HCT116 (cell line): ENCODE measurements around the gene ST3GAL3.

Source experiments
- CTCF ChIP-seq, 3 experiments: fragments of 200-600 bp in 1 of 3; sonication (generic) in 1 of 3; IDR thresholded peaks in 2 of 3; conservative IDR thresholded peaks in 1 of 3; 2 replicates each; pipeline ENCODE4 v1.5.1; 2012 to 2017; ENCODE audit warnings: low read depth in 2 of 3, low read length in 2 of 3, antibody characterized with exemption in 1 of 3, borderline replicate concordance in 1 of 3, control low read depth in 1 of 3, mild to moderate bottlenecking in 1 of 3, mixed read lengths in 1 of 3, mixed run types in 1 of 3, moderate library complexity in 1 of 3; ENCODE audit not compliant: insufficient read depth in 1 of 3
- EZH2phosphoT487 ChIP-seq: fragments of 200-600 bp; IDR thresholded peaks from 2 replicates; pipeline ENCODE4 v1.6.1; 2018; ENCODE audit warnings: antibody characterized with exemption, borderline replicate concordance
- POLR2AphosphoS5 ChIP-seq: IDR thresholded peaks from 2 replicates; pipeline ENCODE4 v1.6.1; 2011; ENCODE audit warnings: mild to moderate bottlenecking, low read depth, low read length, moderate library complexity
- SRF ChIP-seq: IDR thresholded peaks from 2 replicates; pipeline ENCODE4 v1.6.1; 2012; ENCODE audit warnings: low read depth
- TCF7L2 ChIP-seq: IDR thresholded peaks from 2 replicates; pipeline ENCODE4 v1.7.0; 2011; ENCODE audit warnings: borderline replicate concordance, inconsistent platforms; ENCODE audit not compliant: insufficient read depth, insufficient read length; ENCODE audit errors: extremely low read depth
- YY1 ChIP-seq: IDR thresholded peaks from 2 replicates; pipeline ENCODE4 v1.6.1; 2011; ENCODE audit warnings: low read length, low read depth, moderate library complexity, mild to moderate bottlenecking; ENCODE audit not compliant: insufficient replicate concordance; ENCODE audit errors: extremely low read depth

DNA sequence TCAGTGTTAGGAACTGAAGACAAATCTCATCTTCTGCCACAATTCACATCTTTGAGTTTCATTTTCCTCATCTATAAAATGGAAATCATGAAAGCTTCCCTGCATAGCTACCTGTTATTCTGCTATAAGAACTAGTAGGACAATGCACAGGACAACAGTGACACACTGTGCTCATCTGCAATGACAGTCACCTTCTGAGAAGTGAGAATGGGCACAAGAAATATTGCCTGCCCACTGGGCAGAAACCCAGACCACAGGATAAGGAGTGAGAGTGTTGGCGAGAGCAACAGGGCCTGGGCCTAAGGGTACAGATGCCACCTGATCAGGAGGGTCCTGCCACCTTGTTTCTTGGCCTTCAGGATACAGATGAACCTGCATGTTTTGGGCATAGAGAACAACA, 203.0 kb downstream of the ST3GAL3 start:
- TF ChIP-seq CTCF (IDR thresholded peaks at IDR 0.05 in 2 of 3, conservative IDR thresholded peaks at IDR 0.05 in 1 of 3; ENCODE audit: borderline replicate concordance in 1 of 3, insufficient read depth in 1 of 3, low read depth in 2 of 3, low read length in 2 of 3), result no peak
- TF ChIP-seq SRF, result no peak
- TF ChIP-seq POLR2AphosphoS5, result no peak
- TF ChIP-seq YY1, result no peak
- no peak for TF ChIP-seq EZH2phosphoT487
- no peak for TF ChIP-seq TCF7L2
